Measurements from ENCODE around the gene EFNA2. TPM values are rescaled to one million over a fixed set of nuclear protein-coding genes. Genes with fewer than 3 reads are reported as not detected.

EFNA2 gene
- total RNA-seq, 4 donors from 2014 or later: 30.5 to 112 (median 40.6) TPM

GRCh38 chr19:1273263-1274041 lies 12.2 kb upstream of the EFNA2 start:
- in situ Hi-C loops (cut with MboI; ENCODE audit: low pct_ligation_motif_present in 1 of 4, low pct_unique_long_range_greater_than_20kb in 1 of 4, low sequenced_read_pairs in 3 of 4) (no loop called here), intact Hi-C loops (cut with DNase I; ENCODE audit: low total_unique reads) (no loop called here)
- Histone ChIP-seq H3K4me1 (peaks cover 58 to 72% (median 70%) of the 10 kb centered on the region in 4 donors), H3K36me3 (peaks cover 0 to 28% (median 13%) of the 10 kb centered on the region in 4 donors), H3K4me3 (no peak overlapping the region), H3K27me3 (no peaks in the 10 kb centered on the region), H3K9me3 (no peaks in the 10 kb centered on the region), H3K27ac (peak overlapping the region; percentile 98 to 100 (median 100))
- no peak for DNase-seq
- TF ChIP-seq, protein P1, sequence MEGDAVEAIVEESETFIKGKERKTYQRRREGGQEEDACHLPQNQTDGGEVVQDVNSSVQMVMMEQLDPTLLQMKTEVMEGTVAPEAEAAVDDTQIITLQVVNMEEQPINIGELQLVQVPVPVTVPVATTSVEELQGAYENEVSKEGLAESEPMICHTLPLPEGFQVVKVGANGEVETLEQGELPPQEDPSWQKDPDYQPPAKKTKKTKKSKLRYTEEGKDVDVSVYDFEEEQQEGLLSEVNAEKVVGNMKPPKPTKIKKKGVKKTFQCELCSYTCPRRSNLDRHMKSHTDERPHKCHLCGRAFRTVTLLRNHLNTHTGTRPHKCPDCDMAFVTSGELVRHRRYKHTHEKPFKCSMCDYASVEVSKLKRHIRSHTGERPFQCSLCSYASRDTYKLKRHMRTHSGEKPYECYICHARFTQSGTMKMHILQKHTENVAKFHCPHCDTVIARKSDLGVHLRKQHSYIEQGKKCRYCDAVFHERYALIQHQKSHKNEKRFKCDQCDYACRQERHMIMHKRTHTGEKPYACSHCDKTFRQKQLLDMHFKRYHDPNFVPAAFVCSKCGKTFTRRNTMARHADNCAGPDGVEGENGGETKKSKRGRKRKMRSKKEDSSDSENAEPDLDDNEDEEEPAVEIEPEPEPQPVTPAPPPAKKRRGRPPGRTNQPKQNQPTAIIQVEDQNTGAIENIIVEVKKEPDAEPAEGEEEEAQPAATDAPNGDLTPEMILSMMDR (IDR thresholded peaks at IDR 0.05): no peak
- TF ChIP-seq POLR2AphosphoS5 (IDR thresholded peaks at IDR 0.05): peak in 1 of 3 donors; percentile 22
- WGBS, 2 donors (ENCODE audit: low coverage in 1 of 2): 73 to 77% methylated on average over 12 to 21 of the region's 25 CpGs

- WGBS, 2 donors (ENCODE audit: low coverage in 1 of 2): 83 to 87% methylated on average over 3 to 40 of the region's 46 CpGs
- H3K27ac ChIP-seq: peak overlapping the region; percentile 98 to 100 (median 100)
- in situ Hi-C loops (cut with MboI; ENCODE audit: low pct_ligation_motif_present in 1 of 4, low pct_unique_long_range_greater_than_20kb in 1 of 4, low sequenced_read_pairs in 3 of 4): no loop called here
- DNase-seq: no peak
- H3K27me3 ChIP-seq: no peaks in the 10 kb centered on the region
- H3K4me1 ChIP-seq: peaks cover 55 to 67% (median 65%) of the 10 kb centered on the region in 4 donors
- intact Hi-C loops (cut with DNase I; ENCODE audit: low total_unique reads): no loop called here
- peaks cover 0 to 28% (median 13%) of the 10 kb centered on the region in 4 donors for H3K36me3 ChIP-seq
- TF ChIP-seq POLR2A (IDR thresholded peaks at IDR 0.05) (no peak), POLR2AphosphoS5 (IDR thresholded peaks at IDR 0.05) (peak in 1 of 3 donors; percentile 7), EP300 (IDR thresholded peaks at IDR 0.05; ENCODE audit: low read depth) (no peak)
- TF ChIP-seq, protein P1 (IDR thresholded peaks at IDR 0.05): no peak
- H3K9me3 ChIP-seq: no peaks in the 10 kb centered on the region
- peak overlapping the region in 2 of 4 donors; percentile 58 to 59 for H3K4me3 ChIP-seq
These were observed 11.4 kb upstream of the EFNA2 start for GRCh38 chr19:1274081-1274851.

DNA sequence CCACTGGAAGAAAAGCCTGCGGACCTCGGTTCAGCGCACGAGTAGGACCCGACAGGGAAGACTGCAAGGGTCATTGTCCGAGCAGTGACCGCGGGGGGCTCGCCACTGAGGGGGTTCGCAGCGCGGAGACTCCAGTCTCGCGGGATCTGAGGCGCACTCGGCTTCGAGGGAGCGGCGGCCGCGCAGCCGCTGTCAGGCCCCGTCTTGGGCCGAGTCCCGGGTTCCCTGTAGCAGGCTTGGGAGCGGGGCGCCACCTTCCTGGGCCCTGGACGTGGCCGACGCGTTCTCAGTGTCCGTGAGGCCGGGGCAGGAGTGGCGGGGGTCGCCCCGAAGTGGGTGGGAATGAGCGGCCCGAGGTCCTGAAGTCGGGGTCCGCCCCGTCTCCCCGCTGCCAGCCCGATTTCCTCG lies 10.8 kb upstream of the EFNA2 start:
- WGBS, 2 donors (ENCODE audit: low coverage in 1 of 2): 59% methylated on average over 16 of the region's 44 CpGs; no CpG with 5 or more reads in 1 of the 2 donors

More for the DNA sequence above, 10.8 kb upstream of the EFNA2 start:
- H3K4me1 ChIP-seq: peaks cover 55 to 70% (median 65%) of the 10 kb centered on the region in 4 donors
- peak overlapping the region; percentile 2 to 67 (median 58) for H3K4me3 ChIP-seq
- in situ Hi-C loops (cut with MboI; ENCODE audit: low pct_ligation_motif_present in 1 of 4, low pct_unique_long_range_greater_than_20kb in 1 of 4, low sequenced_read_pairs in 3 of 4): loop anchor here in 2 of 4 donors (25.0 kb wide), 1 partner anchor 112 kb away; the partner anchor contains the start of gene NDUFS7 (in 2 of the 2)
- H3K36me3 ChIP-seq: peaks cover 0 to 28% (median 13%) of the 10 kb centered on the region in 4 donors
- TF ChIP-seq, protein P1 (IDR thresholded peaks at IDR 0.05): no peak
- TF ChIP-seq POLR2A (IDR thresholded peaks at IDR 0.05) (no peak), POLR2AphosphoS5 (IDR thresholded peaks at IDR 0.05) (no peak), EP300 (IDR thresholded peaks at IDR 0.05; ENCODE audit: low read depth) (no peak)
- no peaks in the 10 kb centered on the region for H3K9me3 ChIP-seq
- intact Hi-C loops (cut with DNase I; ENCODE audit: low total_unique reads): no loop called here
- H3K27ac ChIP-seq: peak overlapping the region; percentile 98 to 100 (median 100)
- no peak for DNase-seq
- no peaks in the 10 kb centered on the region for H3K27me3 ChIP-seq
